K562 (cell line): ENCODE measurements around the gene CCL5. TPM values are rescaled to one million over a fixed set of nuclear protein-coding genes. Genes with fewer than 3 reads are reported as not detected.

Source experiments
- ATAC-seq: fragments of 200-7000 bp; cut with Tn5 transposase; 3 replicates; pipeline ENCODE4 v1.9.1; 2020; ENCODE audit warnings: moderate library complexity
- BruUV-seq: library from RNA; stranded (reverse); fragments of 400-500 nt; replicated peaks from 2 replicates; lab custom pipeline; 2021; lab: Mats Ljungman, UMichigan
- CTCF ChIA-PET: fragments of 300-600 bp; formaldehyde crosslinking; extraction: SDS; loops from one replicate; lab custom pipeline; 2021; ENCODE audit warnings: low intra/inter-chr PET ratio; lab: Yijun Ruan, JAX
- POLR2A ChIA-PET: fragments of 300-600, 350-650 bp; sonication (Branson Sonifier 250); formaldehyde crosslinking; extraction: SDS; loops from one replicate; lab custom pipeline; 2021; ENCODE audit warnings: antibody characterized with exemption, inconsistent platforms; lab: Yijun Ruan, JAX
- DNase-seq, 4 experiments: peaks; one replicate each; pipeline versions ENCODE4 v3.0.0 to v3.0.0-alpha.2; 2011 to 2018; ENCODE audit warnings: low spot score in 3 of 4, mixed read lengths in 3 of 4; ENCODE audit errors: extremely low read depth in 1 of 4
- FAIRE-seq: peaks from 2 replicates; lab custom pipeline; 2011; peaks lifted over from hg19 to GRCh38; lab: Jason Lieb, UNC
- H2AFZ ChIP-seq: 2 replicates; pipeline ENCODE4 v1.6.0; 2011; ENCODE audit warnings: low read depth, low read length, control low read depth, inconsistent platforms
- H3K27ac ChIP-seq: fragments of 200-600 bp; 3 replicates; pipeline ENCODE4 v1.8.0; 2011; ENCODE audit warnings: low read depth, mild to moderate bottlenecking, control low read depth, inconsistent platforms, low read length, moderate library complexity, mixed read lengths; ENCODE audit errors: extremely low read depth
- H3K27me3 ChIP-seq, 2 experiments: fragments of 300-600 bp in 1 of 2; 2 replicates in 1 of 2; 3 replicates in 1 of 2; pipeline versions ENCODE4 v1.6.0 to v1.8.0; 2011; ENCODE audit warnings: inconsistent platforms in 2 of 2, low read length in 2 of 2, mild to moderate bottlenecking in 1 of 2, mixed read lengths in 1 of 2, moderate library complexity in 1 of 2; ENCODE audit not compliant: control insufficient read depth in 2 of 2, insufficient read depth in 2 of 2
- H3K36me3 ChIP-seq: fragments of 300-600 bp; 3 replicates; pipeline ENCODE4 v1.8.0; 2011; ENCODE audit warnings: mild to moderate bottlenecking, low read length, inconsistent platforms; ENCODE audit not compliant: control insufficient read depth, insufficient read depth
- H3K4me1 ChIP-seq, 2 experiments: fragments of 200-600 bp in 1 of 2; replicated peaks in 1 of 2; 2 replicates in 1 of 2; 3 replicates in 1 of 2; pipeline versions ENCODE4 v1.5.1 to v1.8.0; 2011; ENCODE audit warnings: inconsistent platforms in 2 of 2, low read length in 2 of 2, mild to moderate bottlenecking in 1 of 2, mixed read lengths in 1 of 2, moderate library complexity in 1 of 2; ENCODE audit not compliant: control insufficient read depth in 2 of 2, insufficient read depth in 2 of 2
- H3K4me2 ChIP-seq: 2 replicates; pipeline ENCODE4 v1.6.1; 2011; ENCODE audit warnings: low read length, control low read depth, inconsistent platforms, mixed read lengths; ENCODE audit not compliant: insufficient read depth
- H3K4me3 ChIP-seq: fragments of 200-600 bp; sonication (generic), shearing (Covaris generic); 2 replicates; pipeline ENCODE4 v1.5.1; 2016; ENCODE audit warnings: control low read depth, inconsistent platforms
- H3K79me2 ChIP-seq: fragments of 200-600 bp; 3 replicates; pipeline ENCODE4 v1.8.0; 2011; ENCODE audit warnings: low read length, inconsistent platforms; ENCODE audit not compliant: control insufficient read depth, insufficient read depth
- H3K9ac ChIP-seq, 2 experiments: 2 replicates each; pipeline versions ENCODE4 v1.6.0 to v1.6.1; 2011; ENCODE audit warnings: low read depth in 2 of 2, low read length in 2 of 2, control low read depth in 1 of 2, inconsistent platforms in 1 of 2, mild to moderate bottlenecking in 1 of 2, mixed read lengths in 1 of 2; ENCODE audit not compliant: insufficient read depth in 1 of 2
- H3K9me1 ChIP-seq: one replicate; pipeline ENCODE4 v1.6.0; 2011; ENCODE audit warnings: inconsistent platforms, mild to moderate bottlenecking, low read length, moderate library complexity; ENCODE audit not compliant: control insufficient read depth, insufficient read depth
- H3K9me3 ChIP-seq: replicated peaks from 2 replicates; pipeline ENCODE4 v1.5.1; 2011; ENCODE audit warnings: low read depth, low read length, inconsistent platforms; ENCODE audit not compliant: control insufficient read depth, insufficient read depth
- H4K20me1 ChIP-seq: replicated peaks from 2 replicates; pipeline ENCODE4 v1.6.1; 2011; ENCODE audit warnings: low read length, inconsistent platforms, mixed read lengths; ENCODE audit not compliant: control insufficient read depth, insufficient read depth
- ATF2 ChIP-seq: sonication (generic); formaldehyde crosslinking; IDR thresholded peaks from 2 replicates; pipeline ENCODE4 v1.8.1; 2022; ENCODE audit warnings: missing genetic modification reagents
- CHD2 ChIP-seq: IDR thresholded peaks from 2 replicates; pipeline ENCODE4 v1.6.1; 2011; ENCODE audit warnings: low read depth, low read length
- CTCFL ChIP-seq: IDR thresholded peaks from 2 replicates; pipeline ENCODE4 v1.6.1; 2011; ENCODE audit warnings: borderline replicate concordance, low read depth, mild to moderate bottlenecking, moderate library complexity, low read length; ENCODE audit not compliant: insufficient read depth, poor library complexity, severe bottlenecking
- HMGN3 ChIP-seq: IDR thresholded peaks from 2 replicates; pipeline ENCODE4 v1.6.1; 2011; ENCODE audit warnings: borderline replicate concordance, low read depth, mild to moderate bottlenecking, mixed read lengths, low read length; ENCODE audit not compliant: insufficient read length; ENCODE audit errors: extremely low read depth
- HNRNPK ChIP-seq: fragments of 200-400 bp; formaldehyde crosslinking; IDR thresholded peaks from one replicate; pipeline ENCODE4 v1.6.1; 2018; ENCODE audit warnings: mild to moderate bottlenecking, low read depth, low read length; ENCODE audit not compliant: poor library complexity, severe bottlenecking
- KDM4B ChIP-seq, 2 experiments: fragments of 450-650 bp in 1 of 2; sonication (generic) in 1 of 2; IDR thresholded peaks; 2 replicates each; pipeline ENCODE4 v1.6.1; 2016 to 2017; ENCODE audit warnings: borderline replicate concordance in 2 of 2, antibody characterized with exemption in 1 of 2, low read depth in 1 of 2, mild to moderate bottlenecking in 1 of 2
- MEIS2 ChIP-seq: fragments of 450-650 bp; IDR thresholded peaks from 2 replicates; pipeline ENCODE4 v1.6.1; 2014; ENCODE audit warnings: mild to moderate bottlenecking; ENCODE audit not compliant: partially characterized antibody
- NCOA1 ChIP-seq: fragments of 450-650 bp; IDR thresholded peaks from 2 replicates; pipeline ENCODE4 v1.6.1; 2016; ENCODE audit warnings: low read depth
- NFATC3 ChIP-seq: fragments of 450-650 bp; IDR thresholded peaks from 2 replicates; pipeline ENCODE4 v1.6.1; 2017; ENCODE audit warnings: mild to moderate bottlenecking
- POLR3G ChIP-seq: IDR thresholded peaks from 2 replicates; pipeline ENCODE4 v1.6.1; 2011; ENCODE audit not compliant: insufficient read length, insufficient replicate concordance; ENCODE audit errors: extremely low read depth
- ZNF431 ChIP-seq: sonication (generic); formaldehyde crosslinking; IDR thresholded peaks from 2 replicates; pipeline ENCODE4 v1.8.0; 2022; ENCODE audit warnings: mild to moderate bottlenecking, missing genetic modification reagents
- WGBS: fragments of 100-300 bp; shearing (Covaris generic); methylation state at CpG from one replicate; pipeline ENCODE4 v1.1.6; 2016; ENCODE audit warnings: low coverage, mixed read lengths; ENCODE audit not compliant: insufficient coverage; ENCODE audit errors: missing lambda C conversion rate; 5-methylcytosine and 5-hydroxymethylcytosine counted together
- in situ Hi-C: fragments of 300-500 bp; cut with MboI; formaldehyde crosslinking; loops from 4 replicates; pipeline ENCODE4 v1.15.0; 2018; ENCODE audit warnings: inconsistent platforms, mixed read lengths
- intact Hi-C: fragments of 100-400 bp; cut with micrococcal nuclease; formaldehyde crosslinking; loops from 2 replicates; pipeline ENCODE4 v1.14.2; 2022
- polyA plus RNA-seq, 8 experiments: library from polyadenylated mRNA; depleted of rRNA in 4 of 8; stranded (reverse) in 5 of 8; unstranded in 3 of 8; fragments of >200 nt; fragmentation: Nextera tagmentation in 2 of 8; fragmentation: Illumina TruSeq in 1 of 8; extraction: Ambion mirVana in 2 of 8; extraction: Trizol in 1 of 8; gene quantifications; 2 replicates each; pipeline versions ENCODE4 v1.2.1 to v1.2.3, GENCODE V29; 2011 to 2014; ENCODE audit warnings: inconsistent platforms in 1 of 8, missing spikeins in 1 of 8
- total RNA-seq, 7 experiments: library from RNA; depleted of rRNA in 6 of 7; stranded (reverse); fragments of >200 nt in 6 of 7; fragmentation: Illumina TruSeq in 2 of 7; extraction: Trizol in 2 of 7; gene quantifications; 2 replicates each; pipeline versions ENCODE4 v1.2.1 to v1.2.3, GENCODE V29; 2011 to 2021; ENCODE audit warnings: low replicate concordance in 1 of 7
- TF ChIP-seq, protein P1 (sequence below): fragments of 450-650 bp; formaldehyde crosslinking; IDR thresholded peaks from 2 replicates; pipeline ENCODE4 v1.4.0; 2020; ENCODE audit warnings: mild to moderate bottlenecking, moderate library complexity
- TF ChIP-seq, protein P2 (sequence below): fragments of 250-450 bp; sonication (Bioruptor Pico); IDR thresholded peaks from 2 replicates; pipeline ENCODE4 v1.5.0; 2021

Gene CCL5
- total and polyA plus RNA-seq, 9 of the 15 experiments (the other 6 are each of a cell fraction or from before 2014, with no cell fraction given) = 0.18 to 0.59 (median 0.45) TPM; not detected in 1

- CTCF ChIA-PET = no interaction called here
- TF ChIP-seq, protein P1, sequence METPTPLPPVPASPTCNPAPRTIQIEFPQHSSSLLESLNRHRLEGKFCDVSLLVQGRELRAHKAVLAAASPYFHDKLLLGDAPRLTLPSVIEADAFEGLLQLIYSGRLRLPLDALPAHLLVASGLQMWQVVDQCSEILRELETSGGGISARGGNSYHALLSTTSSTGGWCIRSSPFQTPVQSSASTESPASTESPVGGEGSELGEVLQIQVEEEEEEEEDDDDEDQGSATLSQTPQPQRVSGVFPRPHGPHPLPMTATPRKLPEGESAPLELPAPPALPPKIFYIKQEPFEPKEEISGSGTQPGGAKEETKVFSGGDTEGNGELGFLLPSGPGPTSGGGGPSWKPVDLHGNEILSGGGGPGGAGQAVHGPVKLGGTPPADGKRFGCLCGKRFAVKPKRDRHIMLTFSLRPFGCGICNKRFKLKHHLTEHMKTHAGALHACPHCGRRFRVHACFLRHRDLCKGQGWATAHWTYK (CRISPR knock-in tag) = no peak
- TF ChIP-seq MEIS2 (no peak), HMGN3 (no peak), ATF2 (CRISPR knock-in tag) (no peak), ZNF431 (no peak), NCOA1 (no peak), POLR3G (no peak), HNRNPK (no peak), CTCFL (no peak), CHD2 (no peak), NFATC3 (no peak), KDM4B (IDR thresholded peaks at IDR 0.05; ENCODE audit: borderline replicate concordance in 2 of 2, low read depth in 1 of 2) (no peak)
- TF ChIP-seq, protein P2, sequence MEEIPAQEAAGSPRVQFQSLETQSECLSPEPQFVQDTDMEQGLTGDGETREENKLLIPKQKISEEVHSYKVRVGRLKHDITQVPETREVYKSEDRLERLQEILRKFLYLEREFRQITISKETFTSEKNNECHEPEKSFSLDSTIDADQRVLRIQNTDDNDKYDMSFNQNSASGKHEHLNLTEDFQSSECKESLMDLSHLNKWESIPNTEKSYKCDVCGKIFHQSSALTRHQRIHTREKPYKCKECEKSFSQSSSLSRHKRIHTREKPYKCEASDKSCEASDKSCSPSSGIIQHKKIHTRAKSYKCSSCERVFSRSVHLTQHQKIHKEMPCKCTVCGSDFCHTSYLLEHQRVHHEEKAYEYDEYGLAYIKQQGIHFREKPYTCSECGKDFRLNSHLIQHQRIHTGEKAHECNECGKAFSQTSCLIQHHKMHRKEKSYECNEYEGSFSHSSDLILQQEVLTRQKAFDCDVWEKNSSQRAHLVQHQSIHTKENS (CRISPR knock-in tag) = no peak
Measured at GRCh38 chr17:35875072-35875799, 4.9 kb downstream of the CCL5 start.

More at GRCh38 chr17:35875072-35875799, 4.9 kb downstream of the CCL5 start:
- no peak for DNase-seq
- Histone ChIP-seq H2AFZ (peak overlapping the region; percentile 44; the same call in 1 of the 2 replicates), H3K9ac (no peak overlapping the region), H3K27me3 (no peaks in the 10 kb centered on the region), H3K9me1 (no peaks in the 10 kb centered on the region), H3K27ac (no peak overlapping the region), H3K4me2 (no peak overlapping the region), H4K20me1 (no peaks in the 10 kb centered on the region), H3K4me1 (peaks cover 4 to 6% of the 10 kb centered on the region in 2 experiments; a peak in 4 of 5 replicates), H3K79me2 (no peaks in the 10 kb centered on the region), H3K36me3 (no peaks in the 10 kb centered on the region), H3K4me3 (no peak overlapping the region), H3K9me3 (no peaks in the 10 kb centered on the region)
- POLR2A ChIA-PET = interaction anchor here (0.5 to 2.2 kb wide), 3 partner anchors 8 to 38 kb away, joined by 3 to 7 read pairs (median 3); no protein-coding TSS in a partner anchor
- intact Hi-C loops (no loop called here), in situ Hi-C loops (no loop called here)
- ATAC-seq = no peak
- 24% methylated on average over 5 of the region's 5 CpGs for WGBS
- no TSS peak for BruUV-seq
- no peak for FAIRE-seq
